Measurements from ENCODE around the gene TRIM17.

GRCh38 chr1:228402641-228403025, 14.0 kb downstream of the TRIM17 start:
- no peak for TF ChIP-seq POLR2AphosphoS5 (IDR thresholded peaks at IDR 0.05)
- TF ChIP-seq, protein P1, sequence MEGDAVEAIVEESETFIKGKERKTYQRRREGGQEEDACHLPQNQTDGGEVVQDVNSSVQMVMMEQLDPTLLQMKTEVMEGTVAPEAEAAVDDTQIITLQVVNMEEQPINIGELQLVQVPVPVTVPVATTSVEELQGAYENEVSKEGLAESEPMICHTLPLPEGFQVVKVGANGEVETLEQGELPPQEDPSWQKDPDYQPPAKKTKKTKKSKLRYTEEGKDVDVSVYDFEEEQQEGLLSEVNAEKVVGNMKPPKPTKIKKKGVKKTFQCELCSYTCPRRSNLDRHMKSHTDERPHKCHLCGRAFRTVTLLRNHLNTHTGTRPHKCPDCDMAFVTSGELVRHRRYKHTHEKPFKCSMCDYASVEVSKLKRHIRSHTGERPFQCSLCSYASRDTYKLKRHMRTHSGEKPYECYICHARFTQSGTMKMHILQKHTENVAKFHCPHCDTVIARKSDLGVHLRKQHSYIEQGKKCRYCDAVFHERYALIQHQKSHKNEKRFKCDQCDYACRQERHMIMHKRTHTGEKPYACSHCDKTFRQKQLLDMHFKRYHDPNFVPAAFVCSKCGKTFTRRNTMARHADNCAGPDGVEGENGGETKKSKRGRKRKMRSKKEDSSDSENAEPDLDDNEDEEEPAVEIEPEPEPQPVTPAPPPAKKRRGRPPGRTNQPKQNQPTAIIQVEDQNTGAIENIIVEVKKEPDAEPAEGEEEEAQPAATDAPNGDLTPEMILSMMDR (IDR thresholded peaks at IDR 0.05), result no peak
- no peak for TF ChIP-seq POLR2A (IDR thresholded peaks at IDR 0.05)
- no peak for TF ChIP-seq EP300 (IDR thresholded peaks at IDR 0.05)

All from suprapubic skin (tissue), 4 donors.